K562 (cell line): ENCODE measurements around the gene ADORA3. TPM values are rescaled to one million over a fixed set of nuclear protein-coding genes. Genes with fewer than 3 reads are reported as not detected.

Source experiments
- IFI16 ChIP-seq: fragments of 250-450 bp; sonication (Bioruptor Pico); IDR thresholded peaks from 2 replicates; pipeline ENCODE4 v2.1.2; 2022; ENCODE audit warnings: mild to moderate bottlenecking, inconsistent platforms
- MGA ChIP-seq: fragments of 450-650 bp; IDR thresholded peaks from 2 replicates; pipeline ENCODE4 v1.6.1; 2016; ENCODE audit warnings: mild to moderate bottlenecking, moderate library complexity
- TCFL5 ChIP-seq: fragments of 250-450 bp; sonication (Bioruptor Pico); conservative IDR thresholded peaks from 2 replicates; pipeline ENCODE4 v1.6.1; 2021; ENCODE audit warnings: mild to moderate bottlenecking, moderate library complexity, matching md5 sums
- polyA plus RNA-seq, 8 experiments: library from polyadenylated mRNA; depleted of rRNA in 4 of 8; stranded (reverse) in 5 of 8; unstranded in 3 of 8; fragments of >200 nt; fragmentation: Nextera tagmentation in 2 of 8; fragmentation: Illumina TruSeq in 1 of 8; extraction: Ambion mirVana in 2 of 8; extraction: Trizol in 1 of 8; gene quantifications; 2 replicates each; pipeline versions ENCODE4 v1.2.1 to v1.2.3, GENCODE V29; 2011 to 2014; ENCODE audit warnings: inconsistent platforms in 1 of 8, missing spikeins in 1 of 8
- total RNA-seq, 7 experiments: library from RNA; depleted of rRNA in 6 of 7; stranded (reverse); fragments of >200 nt in 6 of 7; fragmentation: Illumina TruSeq in 2 of 7; extraction: Trizol in 2 of 7; gene quantifications; 2 replicates each; pipeline versions ENCODE4 v1.2.1 to v1.2.3, GENCODE V29; 2011 to 2021; ENCODE audit warnings: low replicate concordance in 1 of 7

The ADORA3 gene
- total and polyA plus RNA-seq, 9 of the 15 experiments (the other 6 are each of a cell fraction or from before 2014, with no cell fraction given), result 0.09 to 0.35 (median 0.16) TPM; not detected in 3

- no peak for TF ChIP-seq MGA
- no peak for TF ChIP-seq IFI16 (CRISPR knock-in tag)
- TF ChIP-seq TCFL5 (CRISPR knock-in tag), result no peak
Observed at GRCh38 chr1:111453706-111454105, 49.7 kb downstream of the ADORA3 start (continued).
